GM18861 (cell line): ENCODE data around the gene STK16.

Experiments
- ATAC-seq: cut with Tn5 transposase; IDR thresholded peaks from one replicate; pipeline ENCODE4 v1.9.1; 2021; ENCODE audit not compliant: unreplicated experiment

The STK16 gene

DNA sequence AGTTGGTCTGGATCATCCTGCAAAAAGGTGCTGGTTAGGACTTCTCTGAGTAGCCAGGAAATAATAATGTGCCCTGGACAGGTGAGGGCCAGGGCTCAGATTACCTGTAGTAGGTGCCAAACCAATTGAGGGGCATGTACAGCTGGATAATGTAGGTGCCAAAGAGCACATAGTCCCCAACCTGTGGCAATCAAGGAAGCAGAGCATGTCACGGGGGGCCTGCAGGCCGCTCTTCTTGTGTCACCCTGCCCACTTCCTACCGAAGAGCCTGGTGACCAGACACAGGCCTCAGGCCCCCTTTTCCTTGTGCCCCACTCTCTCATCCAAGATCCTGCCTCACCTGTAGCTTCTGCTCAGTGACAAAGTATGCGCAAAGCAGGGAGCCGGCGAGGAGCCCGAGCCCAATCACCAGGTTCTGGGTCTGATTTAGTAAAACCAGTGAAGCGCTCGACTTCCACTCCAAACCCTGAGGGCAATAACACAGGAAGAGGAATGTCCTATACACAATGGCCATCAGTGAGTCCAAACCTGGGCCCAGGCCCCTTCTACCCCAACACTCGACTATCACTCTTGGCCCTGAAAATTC lies 31.7 kb upstream of the STK16 start:
- no peak for ATAC-seq

DNA sequence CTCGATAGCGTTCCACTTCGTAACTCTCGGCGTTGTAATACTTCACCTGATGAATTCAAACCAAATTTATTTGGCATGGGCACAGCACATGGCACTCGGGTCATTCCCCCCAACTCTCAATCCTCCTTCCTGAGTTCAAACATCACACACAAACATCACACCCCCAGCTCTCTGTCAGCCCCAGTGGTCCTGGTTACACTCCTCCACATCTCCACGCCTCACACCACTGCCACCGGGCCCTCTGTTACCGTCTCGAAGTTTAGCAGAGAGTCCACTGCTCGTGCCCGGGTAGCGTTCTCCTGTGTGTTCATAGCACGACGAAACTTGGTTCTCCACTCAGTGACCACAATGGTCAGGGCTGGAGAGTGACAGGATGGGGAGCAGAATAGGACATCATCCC lies 31.1 kb upstream of the STK16 start:
- no peak for ATAC-seq

- ATAC-seq = no peak
Observed at GRCh38 chr2:219214786-219215185, 30.5 kb upstream of the STK16 start.

- ATAC-seq = no peak
Observed at GRCh38 chr2:219215871-219216534, 29.3 kb upstream of the STK16 start.

DNA sequence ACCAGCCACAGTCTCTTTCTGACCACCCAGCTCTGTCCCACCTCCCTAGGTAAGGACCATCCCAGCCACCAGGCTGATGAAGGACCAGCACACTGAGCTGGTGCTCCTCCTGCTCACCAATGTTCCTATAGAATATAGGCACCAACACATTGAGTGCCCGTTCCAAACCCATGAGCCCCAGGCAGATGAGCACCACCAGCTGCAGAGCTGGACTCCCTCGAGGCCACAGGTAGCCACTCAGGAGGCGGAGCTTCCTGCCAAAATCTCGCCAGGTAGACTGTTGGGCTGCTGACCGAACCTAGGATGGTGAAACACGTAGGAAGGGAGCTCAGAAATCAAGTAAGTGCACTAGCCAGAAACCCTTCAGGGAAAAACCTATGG lies 28.8 kb upstream of the STK16 start:
- no peak for ATAC-seq

DNA sequence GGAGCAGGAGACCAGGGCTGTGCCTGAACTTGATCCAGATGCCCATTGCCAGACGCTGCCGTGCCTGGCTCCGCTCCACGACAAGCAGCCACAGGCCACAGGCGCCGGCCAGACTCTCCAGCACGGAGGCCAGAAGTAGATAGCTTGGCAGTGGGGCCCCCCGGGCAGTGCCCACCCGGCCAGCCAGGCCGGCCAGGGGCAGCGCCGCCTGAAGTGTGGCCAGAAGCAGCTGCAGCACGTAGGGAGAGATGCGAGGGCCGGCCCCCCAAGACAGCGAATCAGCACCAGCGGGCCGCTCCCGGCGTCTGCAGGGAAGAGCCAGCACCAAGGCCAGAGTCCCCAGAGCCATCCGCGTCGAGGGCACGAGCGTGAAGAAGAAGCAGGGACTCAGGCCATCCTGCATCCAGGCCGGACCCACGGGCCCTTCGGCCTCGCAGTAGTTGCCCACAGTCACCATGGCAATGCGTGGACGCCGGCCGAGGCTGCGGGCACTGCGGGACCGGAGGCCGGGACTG lies 27.0 kb upstream of the STK16 start:
- no peak for ATAC-seq

GRCh38 chr2:219218732-219219701 lies 26.3 kb upstream of the STK16 start, which contains the start of gene ABCB6:
TSS of gene ABCB6 (minus strand) at chr2:219218958. CDS start at chr2:219218673, 285 bp downstream.
- ATAC-seq = peak; percentile 52

- ATAC-seq = no peak
Observed at GRCh38 chr2:219219784-219220532, 25.3 kb upstream of the STK16 start.

- no peak for ATAC-seq
Observed at GRCh38 chr2:219220652-219221402, 24.5 kb upstream of the STK16 start.

DNA sequence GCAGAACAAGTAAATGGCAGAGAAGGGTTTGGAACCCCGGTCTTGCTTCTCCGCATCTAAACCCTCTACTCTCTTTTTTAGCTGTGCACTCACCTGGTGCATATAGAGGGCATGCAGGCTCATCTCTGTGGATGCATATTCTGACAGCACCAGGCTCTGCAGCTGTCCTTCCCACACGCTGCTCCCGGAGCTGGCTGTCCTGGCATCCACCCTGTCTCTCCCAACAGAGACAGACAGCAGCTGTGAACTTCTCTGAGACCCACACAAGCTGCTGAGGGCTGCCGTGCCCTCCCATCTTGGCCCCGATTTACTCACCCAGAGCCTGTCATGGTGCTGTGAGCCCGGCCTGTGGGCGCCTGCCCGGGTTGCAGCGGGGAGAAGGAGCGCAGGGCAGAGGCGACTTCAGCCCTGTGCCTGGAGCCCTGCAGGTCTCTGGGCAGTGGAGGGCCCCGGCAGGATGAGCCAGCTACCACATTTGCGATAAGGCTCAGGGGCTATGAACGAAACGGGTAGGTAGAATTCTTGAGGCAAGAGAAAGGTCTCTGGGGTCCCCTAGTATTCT lies 23.2 kb upstream of the STK16 start:
- no peak for ATAC-seq

- no peak for ATAC-seq
Observed at GRCh38 chr2:219223831-219224610, 21.3 kb upstream of the STK16 start.

DNA sequence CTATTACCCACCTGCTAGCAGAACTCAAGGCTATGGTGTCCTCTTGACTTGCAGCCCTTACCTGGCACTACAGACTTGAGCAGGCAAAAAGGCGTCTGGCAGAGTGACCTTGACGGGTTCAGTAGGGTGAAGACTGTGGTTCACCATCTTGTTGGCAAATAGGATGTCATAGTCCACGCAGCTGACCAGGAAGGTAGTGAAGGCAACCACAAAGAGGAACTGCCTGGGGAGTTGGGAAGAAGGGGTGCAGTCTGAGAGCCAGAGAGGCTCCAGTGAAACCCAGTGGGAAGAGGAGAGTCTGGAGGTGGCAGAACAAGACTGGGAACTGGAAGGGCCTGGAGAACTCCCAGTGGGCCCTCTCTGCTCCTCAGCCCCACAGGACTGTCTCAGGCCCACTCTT lies 19.9 kb upstream of the STK16 start:
- ATAC-seq = no peak

GRCh38 chr2:219228041-219228910 lies 17.0 kb upstream of the STK16 start:
- no peak for ATAC-seq

GRCh38 chr2:219228911-219229304 lies 16.4 kb upstream of the STK16 start:
- ATAC-seq = peak; percentile 4

GRCh38 chr2:219229305-219230058 lies 15.8 kb upstream of the STK16 start, which contains the start of the genes ANKZF1 and ATG9A:
TSS of gene ANKZF1 (plus strand) at chr2:219229806. CDS start at chr2:219230258, 452 bp downstream.
TSS of gene ATG9A (minus strand) at chr2:219229636. CDS start at chr2:219228024, 1,612 bp downstream.
- ATAC-seq = peak; percentile 91

GRCh38 chr2:219230059-219230540 lies 15.2 kb upstream of the STK16 start:
- no peak for ATAC-seq

GRCh38 chr2:219234331-219234730 lies 10.9 kb upstream of the STK16 start:
- ATAC-seq = no peak
